Stimulated activated naive CD8-positive, alpha-beta T cell treated with anti-CD3 and anti-CD28 coated beads, Interleukin-15, Interleukin-2, amounts not matched to agents 100 U/mL and 50 U/mL, for 24 hours (primary cell): ENCODE results near the gene EFCAB6.

ENCODE experiments used
- ATAC-seq: fragments of 150-1000 bp; cut with Tn5 transposase; one replicate; pipeline ENCODE4 v1.10.0; 2021
- DNase-seq: peaks from one replicate; pipeline ENCODE4 v3.0.0; 2021

EFCAB6 gene

DNA sequence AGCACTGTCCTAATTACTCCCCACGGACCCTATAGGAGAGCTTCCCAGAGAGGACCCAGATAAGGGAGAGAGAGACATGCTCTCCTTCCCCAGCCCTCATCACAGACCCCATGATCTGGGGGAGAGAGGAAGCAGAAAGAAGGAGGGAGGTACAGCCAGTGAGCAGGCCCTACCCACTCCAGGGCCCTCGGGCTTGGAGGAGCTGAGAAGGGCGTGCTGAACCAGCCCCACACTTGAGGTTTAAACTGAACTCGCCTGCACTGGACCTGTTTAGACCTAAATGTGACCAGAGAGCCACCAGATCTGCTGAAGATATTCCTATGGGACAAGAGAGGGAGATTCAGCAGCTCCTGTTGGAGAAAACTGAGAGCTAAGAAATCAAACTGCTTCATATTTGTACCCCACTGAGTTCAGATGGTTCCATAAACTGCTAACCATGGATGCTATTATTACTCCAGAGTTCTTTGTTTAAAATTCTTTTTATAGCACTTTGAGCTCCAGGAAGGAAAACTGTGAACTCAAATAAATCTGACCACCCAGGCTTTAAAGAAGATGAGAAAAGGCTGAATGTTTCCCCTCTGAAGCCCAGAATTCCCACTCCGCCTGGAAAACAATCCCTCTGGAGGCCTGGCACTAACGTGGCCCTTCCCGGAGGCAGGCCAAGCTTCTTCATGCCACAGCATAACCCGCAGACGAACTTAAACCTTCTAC, 67.2 kb downstream of the EFCAB6 start:
- ATAC-seq: no peak
- DNase-seq: no peak

DNA sequence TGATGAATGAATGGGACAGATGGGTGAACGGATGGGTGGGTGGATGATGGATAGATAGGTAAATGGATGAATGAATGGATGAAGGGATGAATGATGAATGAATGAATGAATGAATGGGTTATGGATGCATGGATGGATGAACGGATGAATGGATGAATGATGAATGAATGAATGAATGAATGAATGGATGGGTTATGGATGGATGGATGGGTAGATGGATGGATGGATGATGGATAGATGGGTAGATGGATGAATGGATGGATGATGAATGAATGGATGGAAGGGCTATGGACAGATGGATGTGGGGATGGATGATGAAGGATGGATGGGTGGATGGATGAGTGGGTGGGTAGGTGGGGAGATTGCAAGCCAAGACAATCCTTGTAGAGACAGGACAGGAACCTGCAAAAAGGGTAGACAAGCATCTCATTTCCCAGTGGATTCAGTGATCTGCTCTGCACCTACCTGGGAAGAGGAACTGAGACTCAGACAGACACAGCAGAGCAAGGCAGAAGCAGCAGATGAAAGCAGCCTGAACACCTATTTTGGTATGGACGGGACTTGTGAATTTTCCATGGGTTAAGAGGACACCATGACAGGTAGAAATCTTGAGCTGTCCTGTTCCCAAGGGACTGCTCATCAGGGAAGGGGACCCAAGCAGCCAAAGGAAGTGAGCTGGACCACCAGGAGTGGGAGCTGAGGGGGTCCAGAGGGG, 68.0 kb downstream of the EFCAB6 start:
- no peak for DNase-seq
- no peak for ATAC-seq

DNA sequence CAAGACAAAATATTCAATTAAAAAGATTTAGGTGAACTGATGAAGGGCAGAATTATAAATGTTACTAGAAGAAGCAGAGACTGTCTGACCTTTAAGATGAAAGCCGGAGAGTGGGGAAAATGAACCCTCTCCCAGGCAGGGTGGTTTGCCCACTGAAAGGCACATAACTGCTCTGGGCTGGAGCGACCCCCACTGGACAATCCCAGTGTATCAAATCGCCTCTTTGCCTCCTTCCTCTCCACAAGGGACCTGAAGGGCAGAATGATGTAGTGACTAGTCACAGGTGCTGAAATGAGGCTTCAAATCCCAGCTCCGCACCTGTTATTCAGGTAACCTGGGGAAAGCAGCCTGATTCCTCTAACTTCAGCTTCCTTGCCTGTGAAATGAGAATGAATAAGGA, 69.0 kb downstream of the EFCAB6 start:
- ATAC-seq (no peak), DNase-seq (no peak)

DNA sequence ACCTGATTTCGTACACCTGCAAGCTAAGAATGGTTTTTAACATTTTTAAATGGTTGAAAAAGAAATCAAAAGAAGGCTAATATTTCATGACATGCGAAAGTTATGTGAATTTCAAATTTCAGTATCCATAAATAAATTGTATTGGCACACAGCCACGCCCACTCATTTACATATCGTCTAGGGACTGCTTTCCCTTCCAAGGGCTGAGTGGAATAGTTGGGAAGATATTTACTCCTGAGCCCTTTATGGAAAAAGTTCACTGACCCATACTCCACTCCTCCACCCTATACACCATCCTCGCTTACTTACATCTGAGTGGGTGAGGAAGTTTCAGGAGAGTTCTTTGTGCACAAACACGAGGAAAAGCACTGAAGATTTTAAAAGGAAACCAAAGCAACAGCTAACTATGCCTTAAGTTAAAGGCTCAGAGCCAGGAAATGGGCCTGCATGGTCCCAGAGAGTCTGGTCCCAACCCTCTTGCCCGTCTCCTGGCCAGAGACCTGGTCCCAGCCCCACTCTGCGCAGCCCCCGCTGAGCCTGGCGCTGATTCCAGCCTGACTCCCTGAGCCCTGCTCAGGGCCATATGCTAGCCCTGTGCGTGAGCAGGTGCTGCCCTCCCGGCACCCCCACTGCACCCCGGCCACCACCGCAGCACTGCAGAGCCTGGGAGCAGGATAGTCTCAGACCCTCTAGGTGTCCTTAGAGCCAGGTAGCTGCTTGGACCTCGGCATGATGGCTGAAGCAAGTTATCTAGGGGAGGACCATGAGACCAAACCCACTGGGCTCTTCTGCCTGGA, 69.8 kb downstream of the EFCAB6 start:
- ATAC-seq (no peak), DNase-seq (no peak)

DNA sequence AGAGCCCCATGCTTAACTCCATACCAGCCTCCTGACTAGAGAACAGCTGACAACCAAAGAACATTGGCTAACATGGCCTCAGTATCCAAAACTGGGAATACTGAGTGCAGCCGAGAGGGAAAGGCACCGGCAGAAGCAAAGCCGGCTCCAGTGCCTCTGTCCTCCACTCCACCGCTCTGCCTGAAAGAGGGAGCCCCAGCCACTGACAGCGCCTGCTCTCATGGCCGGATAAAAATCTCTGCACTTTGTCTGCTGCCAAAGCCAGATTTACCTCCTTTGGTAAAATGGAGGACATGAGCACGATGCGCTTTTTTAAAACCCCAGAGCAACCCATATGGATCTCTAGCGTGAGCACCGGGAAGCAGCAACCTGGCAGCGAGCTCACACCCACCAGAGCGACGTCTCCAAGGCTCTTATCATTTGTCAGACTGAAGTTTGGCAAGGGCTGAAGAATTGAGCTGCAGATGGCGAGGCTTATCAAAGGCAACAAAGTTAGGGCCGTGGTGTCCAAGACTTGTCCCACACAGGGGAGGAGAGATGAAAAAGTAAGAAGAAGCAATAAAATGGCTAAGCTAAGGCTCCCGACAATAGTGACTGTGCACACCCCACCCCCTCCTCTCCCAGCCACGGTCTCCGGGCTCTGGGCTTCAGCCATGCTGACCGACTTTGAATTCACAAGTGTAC, 71.4 kb downstream of the EFCAB6 start:
- no peak for ATAC-seq

DNA sequence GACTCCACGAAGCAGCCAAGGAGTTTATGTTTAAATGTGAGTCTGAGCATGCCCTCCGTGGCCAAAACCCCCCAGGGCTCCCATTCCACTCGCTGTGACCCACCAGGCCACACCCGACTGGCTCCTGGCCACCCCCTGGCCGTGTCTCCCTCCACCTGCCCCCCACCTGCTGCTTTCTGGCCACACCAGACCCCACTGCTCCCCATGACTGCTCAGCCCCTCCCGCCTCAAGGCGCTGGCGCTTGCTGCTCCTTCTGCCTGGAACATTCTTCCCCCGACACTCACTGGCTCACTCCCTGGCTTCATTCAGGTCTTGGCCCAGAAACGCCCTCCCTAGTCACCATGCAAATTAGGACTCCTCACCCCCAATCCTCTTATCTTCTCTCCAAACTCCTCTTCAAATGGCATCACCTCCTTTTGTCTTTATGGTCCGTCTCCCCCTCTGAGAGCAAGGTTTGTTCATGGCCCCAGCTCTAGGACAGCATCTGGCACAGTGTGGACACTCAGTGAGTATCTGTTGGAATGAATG, 72.2 kb downstream of the EFCAB6 start:
- no peak for DNase-seq
- ATAC-seq: no peak

More for the DNA sequence above, 71.4 kb downstream of the EFCAB6 start:
- no peak for DNase-seq

DNA sequence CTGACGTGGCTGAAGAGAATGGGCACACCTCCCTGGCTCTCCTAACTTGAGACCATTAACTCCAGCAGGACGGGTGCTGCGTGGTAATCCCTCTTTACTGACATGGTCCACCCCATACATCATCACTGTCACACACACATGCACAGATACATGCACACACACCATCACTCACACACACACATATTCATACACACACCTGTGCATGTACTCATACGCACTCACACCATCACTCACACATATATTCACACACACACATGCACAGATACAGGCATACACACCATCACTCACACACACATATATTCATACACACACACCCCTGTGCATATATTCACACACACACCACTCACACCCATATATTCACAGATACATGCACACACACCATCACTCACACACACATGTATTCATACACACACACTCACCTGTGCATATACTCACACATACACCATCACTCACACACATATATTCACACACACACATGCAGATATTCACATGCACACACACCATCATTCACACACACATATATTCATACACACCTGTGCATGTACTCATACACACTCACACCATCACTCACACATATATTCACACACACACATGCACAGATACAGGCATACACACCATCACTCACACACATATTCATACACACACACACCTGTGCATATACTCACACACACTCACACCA, 74.8 kb downstream of the EFCAB6 start:
- ATAC-seq: no peak
- DNase-seq: no peak

DNA sequence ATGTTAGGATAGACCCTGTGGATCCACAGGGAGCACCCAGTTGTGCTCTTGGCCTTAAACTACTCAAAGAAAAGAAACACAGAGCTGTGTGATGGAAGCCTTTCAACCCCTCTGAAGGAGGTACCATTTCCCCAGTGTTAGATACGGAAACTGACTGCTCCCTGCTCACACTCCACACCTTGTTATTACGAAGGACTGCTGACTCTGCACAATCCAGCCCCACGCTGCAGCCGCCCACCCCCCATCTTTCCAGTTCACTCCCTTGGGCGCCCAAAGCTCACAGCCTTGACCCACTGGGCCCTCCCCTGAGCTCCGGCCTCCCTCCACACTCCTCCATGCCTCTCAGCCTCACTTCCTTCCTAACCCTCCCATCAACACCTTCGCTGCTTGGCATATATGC, 75.5 kb downstream of the EFCAB6 start:
- ATAC-seq (no peak), DNase-seq (no peak)

DNA sequence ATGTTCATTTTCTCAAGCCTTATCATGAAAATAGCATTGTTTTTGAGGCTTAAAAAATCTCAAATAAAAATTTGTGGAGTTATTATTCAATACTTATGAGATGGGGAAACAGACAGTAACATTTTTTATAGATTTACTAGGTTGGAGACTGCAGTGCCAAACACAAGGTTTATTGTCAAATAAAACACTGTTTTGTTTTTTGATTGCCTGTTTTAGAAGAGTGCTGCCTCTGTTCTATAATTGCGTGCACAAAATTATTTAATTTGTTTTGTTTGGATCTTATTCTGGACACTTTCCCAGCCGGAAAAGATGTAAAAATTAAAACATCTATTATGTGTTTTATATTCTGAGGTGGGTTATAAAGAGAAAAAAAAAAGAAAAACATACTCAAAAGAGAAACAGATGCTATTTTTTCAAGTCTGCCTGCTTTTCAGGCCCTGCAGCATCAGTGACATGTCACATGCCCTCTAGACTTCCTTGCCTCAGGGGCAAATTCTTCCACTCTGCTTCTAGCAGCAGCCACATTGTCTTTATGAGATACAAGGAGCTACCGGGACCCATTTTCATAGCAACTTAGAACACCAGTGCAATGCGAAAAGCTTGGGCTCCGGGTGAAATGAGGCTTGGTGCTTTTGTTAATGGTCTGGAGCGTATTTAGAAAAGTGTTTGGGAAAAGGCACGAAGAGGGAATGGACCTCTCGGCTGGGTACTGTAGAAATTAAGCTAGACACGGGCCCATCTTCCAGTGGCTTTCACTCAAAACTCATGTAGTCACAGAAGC, 77.5 kb downstream of the EFCAB6 start:
- DNase-seq: no peak
- ATAC-seq: no peak

DNA sequence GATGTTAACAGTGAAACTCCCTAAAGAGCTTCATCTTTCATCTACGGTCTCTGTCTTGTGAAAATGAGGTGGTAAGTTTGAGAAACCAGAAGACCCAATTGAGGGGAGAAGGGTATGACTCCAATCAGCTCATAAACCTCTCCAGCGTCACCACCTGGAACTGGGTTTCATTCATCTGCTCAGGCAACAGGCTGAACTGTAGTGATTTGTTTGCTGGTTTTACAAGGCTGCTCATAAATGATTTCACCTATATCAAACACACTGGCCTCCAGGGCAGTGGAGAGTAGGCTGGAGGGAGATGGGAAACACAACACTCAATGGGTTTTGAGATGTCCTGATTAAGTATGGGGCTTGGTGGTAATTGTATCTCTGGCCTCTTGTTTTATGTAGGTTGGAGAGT, 79.0 kb downstream of the EFCAB6 start:
- no peak for ATAC-seq

DNA sequence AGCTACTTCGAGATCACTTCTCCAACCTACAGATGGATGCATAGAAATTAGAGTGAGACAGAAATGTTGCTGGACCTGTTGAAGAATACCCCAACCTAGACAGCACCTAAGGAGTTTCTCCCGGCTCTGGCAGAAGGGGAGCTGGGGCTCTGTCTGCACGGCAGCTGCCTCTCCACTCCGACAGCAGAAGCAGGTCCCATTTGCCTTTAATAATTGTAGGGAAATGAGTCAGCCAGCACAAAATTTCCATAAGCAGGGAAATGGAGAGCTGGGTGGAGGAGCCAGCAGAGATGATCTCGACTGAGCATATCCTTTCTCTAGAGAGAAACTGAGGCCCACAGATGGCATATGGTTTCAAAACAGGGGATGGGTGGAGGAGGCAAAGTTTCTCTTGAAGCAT, 80.1 kb downstream of the EFCAB6 start:
- no peak for DNase-seq
- no peak for ATAC-seq

More for the DNA sequence above, 79.0 kb downstream of the EFCAB6 start:
- DNase-seq: no peak

DNA sequence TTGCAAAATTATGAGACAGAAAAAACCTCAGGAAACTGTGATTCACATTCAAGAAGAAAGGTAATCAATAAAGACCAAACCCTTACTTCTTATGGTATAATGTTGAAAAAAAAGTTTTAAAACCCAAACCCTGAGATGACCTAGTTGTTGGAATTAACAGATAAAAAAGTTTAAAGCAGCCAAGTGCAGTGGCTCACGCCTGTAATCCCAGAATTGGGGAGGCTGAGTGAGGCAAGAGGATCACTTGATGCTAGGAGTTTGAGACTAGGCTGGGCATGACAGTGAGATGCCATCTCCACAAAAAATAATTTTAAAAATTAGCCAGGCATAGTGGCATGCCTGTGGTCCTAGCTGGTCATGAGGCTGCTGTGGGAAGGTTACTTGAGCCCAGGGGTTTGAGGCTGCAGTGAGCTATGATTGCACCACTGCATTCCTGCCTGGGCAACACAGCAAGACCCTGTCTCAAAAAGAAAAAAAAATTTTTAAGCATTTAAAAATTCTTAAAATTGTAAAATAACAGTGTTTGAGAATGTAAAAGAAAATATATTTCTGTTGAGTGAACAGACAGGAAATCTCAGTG, 85.1 kb downstream of the EFCAB6 start:
- no peak for DNase-seq
- no peak for ATAC-seq

DNA sequence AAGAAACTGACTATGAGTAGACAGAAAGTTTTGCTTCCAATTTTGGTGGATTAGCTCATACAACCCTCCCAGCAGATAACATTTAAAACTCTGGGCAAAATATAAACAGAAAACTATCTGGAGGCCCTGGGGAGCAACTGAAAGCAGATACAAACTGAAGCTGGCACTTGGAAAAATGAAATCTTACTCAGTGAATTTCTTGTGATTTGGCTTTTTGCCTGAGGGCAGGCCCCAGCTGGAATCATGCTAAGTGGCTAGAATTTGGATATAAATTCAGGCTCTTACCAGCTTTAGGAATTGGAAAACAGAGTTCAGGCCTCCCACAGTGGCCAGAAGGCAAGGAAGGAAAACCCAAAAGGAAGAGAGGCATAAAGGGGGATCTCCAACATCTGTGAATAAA, 85.8 kb downstream of the EFCAB6 start:
- DNase-seq (no peak), ATAC-seq (no peak)

DNA sequence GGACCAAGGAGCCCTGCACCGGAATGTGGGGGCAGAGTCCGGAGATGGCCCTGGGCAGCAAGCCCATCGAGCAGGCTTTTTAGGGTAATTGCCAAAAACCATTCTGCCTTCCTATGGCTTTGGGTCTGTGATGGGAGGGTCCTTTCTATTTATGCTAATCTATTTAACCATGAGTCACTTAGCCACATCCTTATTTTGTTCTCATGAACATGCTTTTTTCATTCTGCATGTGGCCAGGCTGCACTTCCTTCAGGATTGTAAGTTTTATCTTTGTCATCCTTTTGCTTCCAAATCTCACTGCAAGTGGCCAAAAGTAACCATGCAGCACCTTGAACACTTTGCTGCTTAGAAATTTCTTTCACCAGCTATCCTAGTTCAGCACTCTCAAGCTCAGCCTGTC, 88.3 kb downstream of the EFCAB6 start:
- ATAC-seq: no peak
- DNase-seq: no peak

DNA sequence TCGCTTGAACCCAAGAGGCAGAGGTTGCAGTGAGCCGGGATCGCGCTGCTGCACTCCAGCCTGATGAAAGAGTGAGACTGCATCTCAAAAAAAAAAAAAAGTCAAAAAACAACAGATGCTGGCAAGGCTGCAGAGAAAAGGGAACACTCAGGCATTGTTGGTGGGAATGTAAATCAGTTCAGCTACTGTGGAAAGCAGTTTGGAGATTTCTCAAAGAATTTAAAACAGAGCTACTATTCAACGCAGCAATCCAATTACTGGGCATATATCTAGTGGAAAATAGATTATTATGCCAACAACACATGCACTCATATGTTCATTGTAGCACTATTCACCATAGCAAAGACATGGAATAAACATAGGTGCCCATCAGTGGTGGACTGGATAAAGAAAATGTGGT, 89.7 kb downstream of the EFCAB6 start:
- DNase-seq (no peak), ATAC-seq (no peak)

DNA sequence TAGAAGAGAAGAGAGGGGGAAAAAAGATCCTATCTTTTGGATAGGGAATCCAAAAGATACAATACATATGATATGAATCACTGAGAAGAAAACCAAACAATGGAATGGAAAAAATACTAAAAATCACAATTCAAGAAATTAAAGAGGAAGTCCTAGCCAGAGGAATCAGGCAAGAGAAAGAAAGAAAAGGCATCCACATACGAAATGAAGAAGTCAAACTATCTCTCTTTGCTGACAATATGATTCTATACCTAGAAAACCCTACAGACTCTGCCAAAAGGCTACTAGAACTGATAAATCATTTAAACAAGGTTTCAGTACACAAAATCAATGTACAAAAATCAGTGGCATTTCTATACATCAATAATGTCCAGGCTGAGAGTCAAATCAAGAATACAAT, 91.4 kb downstream of the EFCAB6 start:
- DNase-seq (no peak), ATAC-seq (no peak)

DNA sequence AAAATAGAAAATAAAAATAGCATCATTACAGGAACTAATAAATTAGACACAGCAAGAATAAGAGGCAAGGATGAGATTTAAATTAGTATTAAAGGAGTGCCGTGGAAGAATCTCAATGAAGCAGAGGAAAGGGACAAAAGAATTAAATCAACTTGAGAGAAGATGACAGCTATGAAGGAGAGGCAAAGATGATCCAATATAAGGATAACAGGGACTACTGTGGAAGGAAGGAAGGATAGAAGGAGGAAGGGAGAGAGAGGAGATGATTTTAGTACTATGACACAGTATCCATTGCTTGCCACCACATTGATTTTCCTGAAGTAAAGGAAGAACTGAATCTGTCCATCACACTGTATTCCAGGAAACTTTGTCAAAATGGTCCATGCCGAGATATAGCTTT, 98.0 kb downstream of the EFCAB6 start:
- DNase-seq (no peak), ATAC-seq (no peak)

DNA sequence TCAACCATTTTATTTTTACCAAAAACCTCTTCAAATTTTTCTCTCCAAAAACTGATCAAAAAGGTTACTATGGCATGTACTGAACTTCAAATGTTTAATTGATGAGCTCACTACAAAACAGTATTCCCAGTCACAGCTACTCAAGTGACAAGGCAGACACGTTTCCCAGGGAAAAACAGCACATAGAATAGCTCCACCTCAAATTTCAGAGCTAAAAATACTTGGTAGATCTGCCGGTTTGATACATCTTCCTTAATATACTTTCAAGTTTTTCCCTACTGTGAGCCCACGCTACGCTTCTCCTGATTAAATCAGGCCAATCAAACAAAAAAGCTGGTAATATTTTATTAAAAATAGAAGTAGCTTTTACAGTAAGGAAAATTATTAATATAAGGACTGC, 100.4 kb downstream of the EFCAB6 start:
- DNase-seq: no peak
- no peak for ATAC-seq

DNA sequence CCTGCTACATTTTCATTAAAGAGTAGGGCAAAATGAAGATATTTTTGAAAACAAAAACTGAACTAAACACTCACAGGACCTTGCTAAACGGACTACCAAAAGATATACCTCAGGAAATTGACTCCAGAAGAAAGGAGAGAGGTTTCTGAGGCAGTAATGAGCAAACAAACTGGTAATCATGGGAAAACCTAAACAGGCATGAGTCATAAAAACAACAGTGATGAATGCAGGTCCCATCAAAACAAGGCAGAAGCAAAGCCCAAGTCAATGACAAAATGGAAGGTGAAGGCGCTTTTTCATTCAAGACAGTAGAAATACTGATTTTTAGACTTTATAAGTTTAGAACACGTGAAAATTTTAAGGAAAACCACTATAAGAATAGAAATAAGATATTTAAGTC, 104.5 kb downstream of the EFCAB6 start:
- ATAC-seq (no peak), DNase-seq (no peak)

DNA sequence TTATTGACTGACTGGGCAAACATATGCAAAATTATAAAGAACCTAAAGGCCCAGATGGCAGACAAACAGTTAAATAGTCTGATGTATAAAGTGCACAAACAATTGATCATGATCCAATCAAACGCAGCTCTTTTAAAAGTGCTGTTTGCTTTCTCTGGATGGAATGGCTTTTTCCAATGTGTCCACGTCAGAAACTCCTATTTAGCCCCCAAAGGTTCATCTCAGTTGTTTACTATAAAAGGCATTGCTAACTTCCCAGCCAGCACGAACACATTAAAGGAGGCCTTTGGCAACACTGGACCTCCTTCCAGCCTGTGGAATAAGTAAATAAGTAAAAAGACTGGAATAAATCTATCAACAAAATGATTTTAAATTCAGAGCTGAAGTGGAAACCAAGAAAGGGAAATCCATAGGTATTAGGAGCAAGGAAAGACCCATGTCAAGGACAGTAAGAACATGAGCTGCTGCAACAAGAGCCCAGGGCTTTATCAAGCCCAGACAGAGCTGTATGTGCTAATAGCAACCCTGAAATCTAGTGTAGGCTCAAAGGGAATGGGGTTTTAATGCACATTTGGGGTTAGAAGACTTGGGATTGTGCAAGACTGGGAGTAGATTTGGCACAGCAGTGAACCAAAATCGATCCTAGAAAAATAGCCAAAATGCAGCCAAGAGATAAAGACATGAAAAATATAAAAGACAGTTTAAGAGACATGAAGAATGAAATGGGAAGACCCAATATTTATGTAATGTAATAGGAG, 105.4 kb downstream of the EFCAB6 start:
- ATAC-seq: no peak

More for the DNA sequence above, 105.4 kb downstream of the EFCAB6 start:
- no peak for DNase-seq
